SK-N-MC (cell line): ENCODE results near the gene CPVL.

Experiments used
- EZH2 ChIP-seq: fragments of 200-600 bp; sonication (generic); IDR thresholded peaks from one replicate; pipeline ENCODE4 v1.6.1; 2017; ENCODE audit warnings: antibody characterized with exemption
- POLR2AphosphoS5 ChIP-seq: IDR thresholded peaks from 2 replicates; pipeline ENCODE4 v1.6.1; 2012; ENCODE audit warnings: mild to moderate bottlenecking, low read depth, low read length, borderline replicate concordance

DNA sequence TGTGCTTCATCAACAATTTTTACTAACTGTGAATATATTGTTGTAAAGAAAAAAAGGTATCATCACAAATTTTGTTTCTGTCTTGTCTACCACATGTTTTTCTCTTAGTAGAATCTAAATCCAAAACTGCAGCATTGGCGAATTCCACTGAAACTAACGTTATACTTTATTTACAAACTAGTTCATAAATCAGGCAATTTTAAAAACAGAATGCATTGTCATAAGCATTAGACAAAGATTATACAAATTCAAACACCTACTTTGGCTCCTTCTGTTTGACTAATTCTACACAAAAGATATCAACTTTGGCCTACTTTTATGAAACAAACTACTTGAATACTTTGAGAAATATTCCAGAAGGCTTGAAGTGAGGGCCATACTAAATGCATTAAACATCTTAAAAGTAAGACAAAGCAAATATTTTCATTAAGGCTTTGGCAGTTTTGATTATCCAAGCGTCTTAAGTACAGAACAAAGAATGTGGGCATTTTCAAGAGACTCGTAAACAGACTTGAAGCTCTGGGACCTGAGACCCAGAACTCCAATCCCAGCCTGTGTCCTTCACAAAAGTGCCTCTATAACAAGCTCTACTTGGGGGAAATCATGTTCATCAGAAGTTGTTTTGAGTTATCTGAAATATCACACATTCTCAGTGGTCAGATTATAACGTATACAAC is 81.0 kb downstream of the CPVL start:
- TF ChIP-seq POLR2AphosphoS5, result no peak
- no peak for TF ChIP-seq EZH2
